DOHH2 (cell line): Measurements from ENCODE around the gene KHDC4.

ENCODE experiments used
- H3F3A ChIP-seq: fragments of 200-600 bp; sonication (generic), shearing (Covaris generic); 2 replicates; pipeline ENCODE4 v1.6.0; 2016; ENCODE audit warnings: antibody characterized with exemption, mild to moderate bottlenecking; ENCODE audit not compliant: control insufficient read depth, insufficient read depth
- H3K27ac ChIP-seq: fragments of 200-600 bp; sonication (generic); 2 replicates; pipeline ENCODE4 v1.5.1; 2014; ENCODE audit warnings: low read depth, mild to moderate bottlenecking, low read length, moderate library complexity
- H3K27me3 ChIP-seq: fragments of 200-600 bp; sonication (generic); 2 replicates; pipeline ENCODE4 v1.6.1; 2014; ENCODE audit warnings: mild to moderate bottlenecking, low read length, mixed read lengths; ENCODE audit not compliant: control insufficient read depth
- H3K36me3 ChIP-seq: fragments of 200-600 bp; sonication (generic); 2 replicates; pipeline ENCODE4 v1.6.1; 2014; ENCODE audit warnings: mild to moderate bottlenecking, low read length, moderate library complexity, mixed read lengths; ENCODE audit not compliant: control insufficient read depth
- H3K4me1 ChIP-seq: fragments of 200-600 bp; sonication (generic); 2 replicates; pipeline ENCODE4 v1.6.1; 2014; ENCODE audit warnings: mild to moderate bottlenecking, low read length, mixed read lengths; ENCODE audit not compliant: control insufficient read depth
- H3K4me2 ChIP-seq: fragments of 200-600 bp; sonication (generic); 2 replicates; pipeline ENCODE4 v1.6.0; 2014; ENCODE audit warnings: mild to moderate bottlenecking, low read length, moderate library complexity
- H3K4me3 ChIP-seq: fragments of 200-600 bp; sonication (generic); 2 replicates; pipeline ENCODE4 v1.5.1; 2014; ENCODE audit warnings: mild to moderate bottlenecking, low read length, mixed read lengths
- H3K79me2 ChIP-seq: fragments of 200-600 bp; sonication (generic); 2 replicates; pipeline ENCODE4 v1.6.1; 2014; ENCODE audit warnings: mild to moderate bottlenecking, low read length, mixed read lengths; ENCODE audit not compliant: control insufficient read depth
- H3K9me2 ChIP-seq: fragments of 200-600 bp; sonication (generic); replicated peaks from 2 replicates; pipeline ENCODE4 v1.6.1; 2014; ENCODE audit warnings: mild to moderate bottlenecking, low read length, mixed read lengths; ENCODE audit not compliant: control insufficient read depth
- H3K9me3 ChIP-seq: fragments of 200-600 bp; sonication (generic); 2 replicates; pipeline ENCODE4 v1.6.1; 2014; ENCODE audit warnings: antibody characterized with exemption, low read length, mixed read lengths; ENCODE audit not compliant: control insufficient read depth, insufficient read depth
- H4K20me1 ChIP-seq: fragments of 200-600 bp; sonication (generic); 2 replicates; pipeline ENCODE4 v1.6.0; 2014; ENCODE audit warnings: low read depth, mild to moderate bottlenecking, antibody characterized with exemption, low read length, moderate library complexity; ENCODE audit not compliant: control insufficient read depth, insufficient read depth
- CTCF ChIP-seq: fragments of 200-600 bp; sonication (generic); IDR thresholded peaks from one replicate; pipeline ENCODE4 v1.5.1; 2014; ENCODE audit warnings: antibody characterized with exemption, mild to moderate bottlenecking, low read depth, low read length; ENCODE audit not compliant: poor library complexity, severe bottlenecking
- EZH2phosphoT487 ChIP-seq: fragments of 200-600 bp; sonication (generic); IDR thresholded peaks from 2 replicates; pipeline ENCODE4 v1.6.1; 2017; ENCODE audit warnings: borderline replicate concordance, mild to moderate bottlenecking, antibody characterized with exemption, low read length, moderate library complexity, mixed read lengths

KHDC4 gene

DNA sequence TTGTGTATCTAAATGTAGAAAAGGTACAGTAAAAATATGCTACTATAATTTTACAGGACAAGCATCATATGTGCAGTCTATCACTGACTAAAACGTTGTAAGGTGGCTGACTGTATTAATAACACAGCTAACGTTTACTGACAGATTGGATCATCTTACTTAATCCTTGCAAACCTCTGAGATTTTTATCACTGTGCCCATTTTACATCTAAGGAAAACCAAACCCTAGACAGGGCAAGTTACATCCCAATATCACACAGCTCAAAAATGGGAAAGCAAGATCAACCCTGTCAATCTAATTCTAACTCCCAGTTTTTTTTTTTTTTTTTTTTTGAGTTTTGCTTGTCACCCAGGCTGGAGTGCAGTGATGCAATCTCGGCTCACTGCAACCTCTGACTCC is 15.6 kb downstream of the KHDC4 start:
- Histone ChIP-seq H3K9me2 (no peaks in the 10 kb centered on the region), H3K4me3 (no peak overlapping the region), H3K27me3 (no peaks in the 10 kb centered on the region), H3K4me1 (no peaks in the 10 kb centered on the region), H3K4me2 (no peak overlapping the region), H4K20me1 (no peaks in the 10 kb centered on the region), H3K9me3 (no peaks in the 10 kb centered on the region), H3K36me3 (peaks cover 94% of the 10 kb centered on the region), H3K79me2 (peaks cover 28% of the 10 kb centered on the region), H3F3A (peaks cover 51% of the 10 kb centered on the region), H3K27ac (no peak overlapping the region)
- no peak for TF ChIP-seq CTCF
- TF ChIP-seq EZH2phosphoT487: no peak

DNA sequence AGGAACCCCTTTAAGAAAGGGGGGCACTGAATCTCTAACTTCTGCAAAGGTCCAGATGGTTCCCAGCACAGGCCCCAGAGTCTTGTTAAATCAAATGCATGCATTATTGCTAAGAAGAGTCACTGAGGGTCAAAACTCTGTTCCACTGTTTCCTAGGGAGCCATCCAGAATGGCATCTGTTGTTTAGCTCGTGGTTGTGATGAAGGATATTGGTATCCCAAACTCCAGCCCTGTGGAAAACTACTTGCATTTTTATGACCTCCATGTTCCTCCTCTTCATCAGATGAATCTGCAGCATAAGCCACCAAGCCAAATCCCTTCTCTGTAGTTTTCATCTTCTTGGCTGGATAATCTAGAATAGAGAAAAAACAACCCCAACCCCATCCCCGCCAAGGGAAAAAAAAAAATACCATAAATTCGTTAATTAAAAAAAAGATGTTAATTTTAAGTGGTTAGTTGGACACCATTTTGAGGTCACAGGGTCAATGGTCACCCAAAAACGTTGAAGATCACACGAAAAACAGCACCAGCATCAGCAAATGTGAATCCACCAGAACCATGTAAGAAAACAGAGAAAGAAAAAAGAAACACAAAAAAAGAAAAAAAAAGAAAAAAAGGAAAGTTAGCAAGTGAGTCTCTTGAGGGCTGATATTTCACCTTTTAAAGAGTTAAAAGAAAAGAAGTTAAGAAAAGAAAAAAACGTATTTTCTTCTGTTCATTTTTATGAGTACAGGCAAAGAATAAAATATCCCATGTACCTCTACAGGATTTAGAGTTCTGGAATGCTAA is 20.1 kb downstream of the KHDC4 start:
- Histone ChIP-seq H3K79me2 (peaks cover 25% of the 10 kb centered on the region), H4K20me1 (no peaks in the 10 kb centered on the region), H3K4me2 (no peak overlapping the region), H3K27me3 (no peaks in the 10 kb centered on the region), H3K27ac (no peak overlapping the region), H3K9me3 (no peaks in the 10 kb centered on the region), H3K36me3 (peaks cover 94% of the 10 kb centered on the region), H3F3A (peaks cover 62% of the 10 kb centered on the region), H3K4me3 (no peak overlapping the region), H3K9me2 (no peaks in the 10 kb centered on the region), H3K4me1 (peaks cover 20% of the 10 kb centered on the region)
- TF ChIP-seq EZH2phosphoT487 (no peak), CTCF (no peak)

DNA sequence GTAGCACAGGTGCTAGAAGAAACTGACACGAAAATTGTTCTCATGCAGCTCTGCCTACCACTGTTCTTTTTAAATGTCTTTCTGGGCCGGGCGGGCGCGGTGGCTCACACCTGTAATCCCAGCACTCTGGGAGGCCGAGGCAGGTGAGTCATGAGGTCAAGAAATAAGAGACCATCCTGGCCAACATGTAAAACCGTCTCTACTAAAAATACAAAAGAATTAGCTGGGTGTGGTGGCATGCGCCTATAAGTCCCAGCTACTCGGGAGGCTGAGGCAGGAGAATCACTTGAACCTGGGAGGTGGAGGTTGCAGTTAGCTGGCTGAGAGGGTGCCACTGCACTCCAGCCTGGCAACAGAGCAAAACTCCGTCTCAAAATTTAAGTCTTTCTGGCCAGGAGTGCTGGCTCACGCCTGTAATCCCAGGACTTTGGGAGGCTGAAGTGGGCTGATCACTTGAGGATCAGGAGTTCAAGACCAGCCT is 22.1 kb downstream of the KHDC4 start:
- H3K36me3 ChIP-seq: peaks cover 88% of the 10 kb centered on the region
- H3K9me3 ChIP-seq: no peaks in the 10 kb centered on the region
- H3K4me1 ChIP-seq: peaks cover 20% of the 10 kb centered on the region
- H3F3A ChIP-seq: peaks cover 53% of the 10 kb centered on the region
- H3K9me2 ChIP-seq: no peaks in the 10 kb centered on the region
- no peaks in the 10 kb centered on the region for H4K20me1 ChIP-seq
- H3K79me2 ChIP-seq: peaks cover 21% of the 10 kb centered on the region
- peak overlapping the region; percentile 54 for H3K27ac ChIP-seq
- no peak overlapping the region for H3K4me3 ChIP-seq
- no peaks in the 10 kb centered on the region for H3K27me3 ChIP-seq
- H3K4me2 ChIP-seq: peak overlapping the region; percentile 95
- TF ChIP-seq EZH2phosphoT487: no peak
- no peak for TF ChIP-seq CTCF
